ENCODE data around the gene ALDH6A1. TPM values are rescaled to one million over a fixed set of nuclear protein-coding genes. Genes with fewer than 3 reads are reported as not detected.

Gene ALDH6A1
- total and polyA plus RNA-seq, 2 of the 8 experiments (the other 6 are each of a cell fraction or from before 2014, with no cell fraction given): 12.1 to 28.7 TPM

- POLR2A ChIA-PET (ENCODE audit: partially characterized antibody): interaction anchor here (1.0 to 2.0 kb wide), 2 partner anchors 11 to 14 kb away, joined by 3 to 5 read pairs; no protein-coding TSS in a partner anchor
- CTCF ChIA-PET (ENCODE audit: partially characterized antibody): interaction anchor here (0.7 to 1.2 kb wide), 2 partner anchors 9 to 127 kb away, joined by 3 read pairs; no protein-coding TSS in a partner anchor
- H3K9ac ChIP-seq (replicated peaks in 1 of 4; ENCODE audit: extremely low read depth in 1 of 4, low read depth in 3 of 4, low read length in 3 of 4): no peak overlapping the region
- DNase-seq (ENCODE audit: low read depth in 1 of 2, low spot score in 2 of 2): no peak
- H3K4me3 ChIP-seq (ENCODE audit: extremely low read depth in 1 of 4, insufficient read depth in 2 of 4, low read depth in 3 of 4, low read length in 4 of 4): no peak overlapping the region
- H3K9me3 ChIP-seq (ENCODE audit: insufficient read depth in 2 of 2, low read depth in 1 of 2, low read length in 1 of 2): no peaks in the 10 kb centered on the region
- no peak for FAIRE-seq
- H3K79me1 ChIP-seq (ENCODE audit: low read depth, low read length): no peaks in the 10 kb centered on the region
- H3K4me2 ChIP-seq (ENCODE audit: insufficient read depth in 1 of 2, low read depth in 2 of 2, low read length in 2 of 2): no peak overlapping the region
- no peak overlapping the region for H2BK5ac ChIP-seq (ENCODE audit: low read depth, low read length)
- H3K27ac ChIP-seq (ENCODE audit: low read depth, low read length): no peak overlapping the region
- no peaks in the 10 kb centered on the region for H3K23me2 ChIP-seq (ENCODE audit: low read depth, low read length)
- H3K56ac ChIP-seq (replicated peaks; ENCODE audit: insufficient read length, low read depth, low read length): no peak overlapping the region
- no peaks in the 10 kb centered on the region for H3K27me3 ChIP-seq (replicated peaks in 1 of 4; ENCODE audit: control insufficient read depth in 3 of 4, extremely low read depth in 1 of 4, insufficient read depth in 3 of 4, low read length in 3 of 4)
- H3K18ac ChIP-seq (ENCODE audit: extremely low read depth, low read length): no peak overlapping the region
- 95% methylated on average over 1 of the region's 1 CpG; no CpG with 5 or more reads in 1 of the 2 experiments for WGBS, 2 experiments (ENCODE audit: extremely low coverage in 1 of 2, insufficient coverage in 1 of 2, insufficient read length in 1 of 2, insufficient replicate concordance in 2 of 2, low coverage in 1 of 2, low lambda C conversion rate in 2 of 2, missing lambda C conversion rate in 1 of 2)
- no peaks in the 10 kb centered on the region for H3K4me1 ChIP-seq (replicated peaks in 1 of 4; ENCODE audit: control insufficient read depth in 3 of 4, insufficient read depth in 4 of 4, low read length in 3 of 4)
- no peak overlapping the region for H3K14ac ChIP-seq (ENCODE audit: insufficient read length)
- H3K4ac ChIP-seq (replicated peaks; ENCODE audit: insufficient read length, low read depth, low read length): no peak overlapping the region
- H2BK120ac ChIP-seq (replicated peaks; ENCODE audit: low read depth, low read length): no peak overlapping the region
- no peaks in the 10 kb centered on the region; a peak in 1 of 8 replicates for H3K36me3 ChIP-seq (ENCODE audit: control insufficient read depth in 2 of 4, insufficient read depth in 4 of 4, low read length in 3 of 4)
- H2AK5ac ChIP-seq (ENCODE audit: low read depth, low read length): no peak overlapping the region
- no peak overlapping the region for H2BK20ac ChIP-seq (ENCODE audit: low read length)
- no peak overlapping the region for H4K91ac ChIP-seq (replicated peaks; ENCODE audit: insufficient read length, low read length)
- no peak overlapping the region for H2AFZ ChIP-seq (ENCODE audit: low read length)
- no peak overlapping the region for H2BK12ac ChIP-seq (ENCODE audit: low read depth, low read length)
- H2BK15ac ChIP-seq (ENCODE audit: low read length): no peak overlapping the region
- H4K20me1 ChIP-seq (replicated peaks in 1 of 2; ENCODE audit: control insufficient read depth in 1 of 2, insufficient read depth in 2 of 2, low read length in 2 of 2): no peaks in the 10 kb centered on the region
- no peaks in the 10 kb centered on the region for H3K79me2 ChIP-seq (ENCODE audit: control insufficient read depth in 1 of 2, insufficient read depth in 2 of 2, low read length in 2 of 2)
- H4K8ac ChIP-seq (ENCODE audit: extremely low read depth, insufficient read depth, low read length): no peak overlapping the region
- no peak overlapping the region for H3K23ac ChIP-seq (ENCODE audit: insufficient read length)
- H4K5ac ChIP-seq (ENCODE audit: insufficient read length, low read depth, low read length): no peak overlapping the region
- TF ChIP-seq SIX5 (IDR thresholded peaks at IDR 0.05; ENCODE audit: low read depth, low read length) (no peak), TCF12 (IDR thresholded peaks at IDR 0.05; ENCODE audit: low read depth, low read length) (no peak), EP300 (IDR thresholded peaks at IDR 0.05; ENCODE audit: borderline replicate concordance in 1 of 2, low read depth in 2 of 2, low read length in 2 of 2) (no peak), CBX5 (IDR thresholded peaks at IDR 0.05; ENCODE audit: low read depth, low read length) (no peak), NANOG (IDR thresholded peaks at IDR 0.05; ENCODE audit: insufficient read depth, low read depth, low read length, poor library complexity, severe bottlenecking) (no peak)
Measured at GRCh38 chr14:74126315-74127013, 42.2 kb upstream of the ALDH6A1 start.
